Right lobe of liver (tissue), 4 donors: Measurements from ENCODE around the gene RAB4A.

Experiments
- POLR2A ChIP-seq: fragments of 450-650 bp; IDR thresholded peaks from one replicate; pipeline ENCODE4 v1.6.1; 2017; ENCODE audit warnings: antibody characterized with exemption, mild to moderate bottlenecking
- TF ChIP-seq, protein P1 (sequence below), 4 donors: fragments of 200-600 bp in 3 of 4; fragments of 450-650 bp in 1 of 4; IDR thresholded peaks; one replicate each; pipeline versions ENCODE4 v1.5.1 to v1.8.0; 2016 to 2022; ENCODE audit warnings: antibody characterized with exemption in 4 of 4, mild to moderate bottlenecking in 2 of 4
- donor health status: DM: no; HTN: no; CAD: no.
- donor health status: DM: no; HTN: no; CAD: no.
- donor health status: DM: no; HTN: yes; CAD: no.

DNA sequence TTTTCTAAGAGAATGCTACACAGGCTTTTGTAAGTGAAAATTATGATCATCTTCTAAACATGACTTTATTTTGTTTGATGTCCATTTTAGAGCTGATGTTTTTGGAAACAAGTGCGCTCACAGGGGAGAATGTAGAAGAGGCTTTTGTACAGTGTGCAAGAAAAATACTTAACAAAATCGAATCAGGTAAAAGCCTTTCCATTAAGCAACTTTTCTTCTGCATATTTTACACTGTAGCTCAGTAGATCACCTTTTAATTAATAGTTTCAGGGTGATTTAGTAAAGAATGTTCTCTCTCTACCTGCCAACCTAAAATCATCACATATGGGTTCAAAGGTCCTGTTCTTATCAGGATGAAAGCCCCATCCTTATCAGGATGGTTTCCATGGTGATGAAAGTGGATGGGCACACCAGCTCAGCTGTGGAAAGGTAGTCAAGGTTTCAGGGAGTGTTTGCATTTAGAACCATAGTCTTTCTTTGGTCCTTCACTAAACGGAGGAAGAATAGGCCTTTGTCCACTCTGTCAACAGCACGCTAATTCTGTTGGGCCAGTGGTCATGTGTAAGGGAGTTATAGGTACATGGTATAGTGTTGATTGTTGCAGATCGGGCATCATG is 28.1 kb downstream of the RAB4A start:
- TF ChIP-seq, protein P1, sequence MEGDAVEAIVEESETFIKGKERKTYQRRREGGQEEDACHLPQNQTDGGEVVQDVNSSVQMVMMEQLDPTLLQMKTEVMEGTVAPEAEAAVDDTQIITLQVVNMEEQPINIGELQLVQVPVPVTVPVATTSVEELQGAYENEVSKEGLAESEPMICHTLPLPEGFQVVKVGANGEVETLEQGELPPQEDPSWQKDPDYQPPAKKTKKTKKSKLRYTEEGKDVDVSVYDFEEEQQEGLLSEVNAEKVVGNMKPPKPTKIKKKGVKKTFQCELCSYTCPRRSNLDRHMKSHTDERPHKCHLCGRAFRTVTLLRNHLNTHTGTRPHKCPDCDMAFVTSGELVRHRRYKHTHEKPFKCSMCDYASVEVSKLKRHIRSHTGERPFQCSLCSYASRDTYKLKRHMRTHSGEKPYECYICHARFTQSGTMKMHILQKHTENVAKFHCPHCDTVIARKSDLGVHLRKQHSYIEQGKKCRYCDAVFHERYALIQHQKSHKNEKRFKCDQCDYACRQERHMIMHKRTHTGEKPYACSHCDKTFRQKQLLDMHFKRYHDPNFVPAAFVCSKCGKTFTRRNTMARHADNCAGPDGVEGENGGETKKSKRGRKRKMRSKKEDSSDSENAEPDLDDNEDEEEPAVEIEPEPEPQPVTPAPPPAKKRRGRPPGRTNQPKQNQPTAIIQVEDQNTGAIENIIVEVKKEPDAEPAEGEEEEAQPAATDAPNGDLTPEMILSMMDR (IDR thresholded peaks at IDR 0.05) = no peak
- TF ChIP-seq POLR2A = no peak
